Esophagus muscularis mucosa (tissue), 3 donors: Measurements from ENCODE around the gene GIPC3.

Experiments
- POLR2AphosphoS5 ChIP-seq, 2 donors: sonication (generic); formaldehyde crosslinking; IDR thresholded peaks; one replicate each; pipeline ENCODE4 v1.6.1; 2017; ENCODE audit warnings: antibody characterized with exemption in 2 of 2
- TF ChIP-seq, protein P1 (sequence below), 3 experiments: fragments of 200-600 bp in 2 of 3; fragments of 450-650 bp in 1 of 3; sonication (generic) in 2 of 3; IDR thresholded peaks; one replicate each; pipeline ENCODE4 v1.5.1; 2017 to 2019; ENCODE audit warnings: antibody characterized with exemption in 3 of 3, mild to moderate bottlenecking in 2 of 3, moderate library complexity in 1 of 3

DNA sequence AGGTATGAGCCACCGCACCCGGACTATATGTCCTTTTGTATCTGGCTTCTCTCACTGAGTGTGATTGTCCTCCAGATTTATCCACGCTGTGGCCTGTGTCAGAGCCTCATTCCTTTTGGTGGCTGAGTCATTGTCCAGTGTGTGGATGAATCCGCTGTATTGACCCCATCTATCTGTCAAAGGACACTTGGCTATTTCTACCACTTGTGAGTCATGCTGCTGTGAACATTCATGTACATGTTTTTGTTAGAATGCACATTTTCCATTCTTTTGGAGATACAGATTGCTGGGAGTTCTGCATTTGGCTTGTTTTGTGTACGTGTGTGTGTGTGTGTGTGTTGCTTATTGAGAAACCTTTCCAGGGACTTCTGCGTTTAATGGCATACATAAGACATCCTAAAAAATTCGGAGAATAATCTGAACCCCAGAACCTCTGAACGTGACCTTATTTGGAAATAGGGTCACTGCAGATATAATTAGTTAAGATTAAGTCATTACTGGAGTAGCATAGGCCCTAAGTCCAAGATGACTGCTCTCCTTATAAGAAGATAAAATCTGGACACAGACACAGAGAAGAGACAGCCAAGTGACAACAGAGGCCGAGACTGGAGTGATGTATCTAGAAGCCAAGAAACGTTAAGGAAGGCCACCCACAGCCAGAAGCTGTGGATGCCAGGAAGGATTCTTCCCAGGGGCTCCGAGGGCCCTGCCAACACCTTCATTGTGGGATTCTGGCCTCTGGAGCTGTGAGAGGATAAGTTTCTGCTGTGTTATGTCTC, 4.9 kb upstream of the GIPC3 start:
- TF ChIP-seq POLR2AphosphoS5 (IDR thresholded peaks at IDR 0.05), result peak; percentile 33 to 48
- TF ChIP-seq, protein P1, sequence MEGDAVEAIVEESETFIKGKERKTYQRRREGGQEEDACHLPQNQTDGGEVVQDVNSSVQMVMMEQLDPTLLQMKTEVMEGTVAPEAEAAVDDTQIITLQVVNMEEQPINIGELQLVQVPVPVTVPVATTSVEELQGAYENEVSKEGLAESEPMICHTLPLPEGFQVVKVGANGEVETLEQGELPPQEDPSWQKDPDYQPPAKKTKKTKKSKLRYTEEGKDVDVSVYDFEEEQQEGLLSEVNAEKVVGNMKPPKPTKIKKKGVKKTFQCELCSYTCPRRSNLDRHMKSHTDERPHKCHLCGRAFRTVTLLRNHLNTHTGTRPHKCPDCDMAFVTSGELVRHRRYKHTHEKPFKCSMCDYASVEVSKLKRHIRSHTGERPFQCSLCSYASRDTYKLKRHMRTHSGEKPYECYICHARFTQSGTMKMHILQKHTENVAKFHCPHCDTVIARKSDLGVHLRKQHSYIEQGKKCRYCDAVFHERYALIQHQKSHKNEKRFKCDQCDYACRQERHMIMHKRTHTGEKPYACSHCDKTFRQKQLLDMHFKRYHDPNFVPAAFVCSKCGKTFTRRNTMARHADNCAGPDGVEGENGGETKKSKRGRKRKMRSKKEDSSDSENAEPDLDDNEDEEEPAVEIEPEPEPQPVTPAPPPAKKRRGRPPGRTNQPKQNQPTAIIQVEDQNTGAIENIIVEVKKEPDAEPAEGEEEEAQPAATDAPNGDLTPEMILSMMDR (IDR thresholded peaks at IDR 0.05), result no peak
